SH-SY5Y (cell line): ENCODE measurements around the gene PSME2.
A peak's percentile ranks its signal among the peaks of the same experiment; 100 is the strongest.

ENCODE experiments used
- GATA2 ChIP-seq: IDR thresholded peaks from 2 replicates; pipeline ENCODE4 v1.6.1; 2011; ENCODE audit warnings: mild to moderate bottlenecking, low read depth, low read length
- GATA3 ChIP-seq: IDR thresholded peaks from 2 replicates; pipeline ENCODE4 v1.6.1; 2011; ENCODE audit warnings: low read depth, mild to moderate bottlenecking, low read length, moderate library complexity

DNA sequence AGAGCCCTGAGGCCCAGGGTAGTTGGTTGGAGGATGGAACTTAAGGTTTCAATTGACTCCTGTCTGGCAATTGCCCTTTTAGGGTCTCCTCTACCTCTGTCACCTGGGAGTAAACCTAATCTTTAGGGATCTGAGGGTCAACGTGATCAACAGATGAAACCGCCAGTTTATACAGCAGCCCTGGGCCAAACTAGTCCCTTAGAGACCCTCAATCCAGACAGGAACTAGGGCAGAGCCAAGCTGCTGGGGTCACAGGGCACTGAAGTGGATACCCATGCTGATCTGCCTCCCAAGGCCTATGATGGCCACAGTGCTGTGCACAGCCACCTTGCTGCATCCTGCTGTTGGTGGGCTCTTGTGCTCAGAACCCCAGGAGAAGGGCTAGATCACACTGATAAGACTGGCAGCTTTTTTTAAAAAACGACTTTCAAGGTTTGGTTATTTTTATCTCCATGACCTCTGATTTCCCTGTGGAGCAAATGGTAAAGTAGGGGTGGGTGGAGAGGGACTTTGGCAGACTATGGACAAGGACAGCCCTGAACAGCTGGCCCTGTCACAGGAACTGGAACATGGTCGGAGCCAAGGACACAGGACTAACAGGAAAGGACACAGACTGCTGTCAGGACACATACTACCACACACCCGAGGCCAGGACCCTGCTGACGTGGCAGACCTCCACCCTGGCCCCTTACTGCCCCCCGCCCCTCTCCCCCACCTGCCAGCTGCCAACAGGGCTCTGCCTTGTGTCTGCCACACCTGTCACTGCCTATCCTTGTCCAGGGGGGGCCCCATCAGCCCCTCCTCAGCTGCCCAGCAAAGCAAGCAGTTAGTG lies 15.5 kb downstream of the PSME2 start:
- TF ChIP-seq GATA3 (no peak), GATA2 (peak; percentile 60)
